ENCODE data around the gene CYP2S1. TPM values are rescaled to one million over a fixed set of nuclear protein-coding genes. Genes with fewer than 3 reads are reported as not detected.

CYP2S1 gene
- total RNA-seq, 2 donors from 2014 or later = 8.6 to 26.7 TPM

DNA sequence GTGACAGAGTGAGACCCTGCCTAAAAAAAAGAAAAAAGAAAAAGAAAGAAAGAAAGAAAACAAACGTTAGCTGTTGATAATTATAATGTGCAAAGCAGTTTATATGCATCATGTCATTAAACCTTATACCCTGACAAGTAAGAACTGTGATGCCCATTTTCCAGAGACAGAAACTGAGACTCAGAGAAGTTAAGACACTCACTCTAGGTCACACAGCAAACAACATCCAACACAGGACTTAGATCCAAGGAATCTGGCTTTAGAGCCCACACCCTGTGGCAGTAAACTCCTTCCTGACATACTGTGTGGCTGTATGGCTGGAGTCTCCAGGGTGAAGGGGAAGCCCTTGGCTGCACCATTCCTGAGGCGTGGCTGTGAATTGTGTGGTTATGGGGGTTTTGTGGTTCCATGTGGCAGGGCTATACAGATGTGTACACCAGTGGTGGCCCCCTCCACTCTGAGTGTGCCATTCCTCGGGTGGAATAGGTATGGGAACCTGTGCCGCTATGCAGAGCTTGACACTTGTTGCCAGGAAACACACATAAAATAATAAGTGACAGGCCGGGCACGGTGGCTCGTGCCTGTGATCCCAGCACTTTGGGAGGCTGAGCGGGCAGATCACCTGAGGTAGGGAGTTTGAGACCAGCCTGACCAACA lies 41.6 kb downstream of the CYP2S1 start:
- Mint-ChIP-seq H3K4me3 (no peak overlapping the region), H3K27me3 (ENCODE audit: insufficient read depth) (no peaks in the 10 kb centered on the region), H3K4me1 (no peaks in the 10 kb centered on the region), H3K36me3 (ENCODE audit: low read depth) (no peaks in the 10 kb centered on the region), H3K9me3 (no peaks in the 10 kb centered on the region), H3K27ac (no peak overlapping the region)
- WGBS, 2 experiments (ENCODE audit: insufficient coverage in 1 of 2, insufficient read length in 1 of 2) = 97% methylated on average over 7 to 8 of the region's 8 CpGs
- no peaks in the 10 kb centered on the region for H3K27me3 ChIP-seq (ENCODE audit: control insufficient read depth, insufficient read depth, low read length, poor library complexity, severe bottlenecking)
- no peak for DNase-seq
- H3K9ac ChIP-seq (ENCODE audit: extremely low read depth, low read length, poor library complexity, severe bottlenecking) = no peak overlapping the region
- no peaks in the 10 kb centered on the region for H3K4me1 ChIP-seq (ENCODE audit: control insufficient read depth, insufficient read depth, low read length)
- H3K36me3 ChIP-seq (ENCODE audit: control insufficient read depth, insufficient read depth, low read length) = no peaks in the 10 kb centered on the region
- H3K4me3 ChIP-seq (ENCODE audit: low read length) = no peak overlapping the region
- TF ChIP-seq, protein P1, sequence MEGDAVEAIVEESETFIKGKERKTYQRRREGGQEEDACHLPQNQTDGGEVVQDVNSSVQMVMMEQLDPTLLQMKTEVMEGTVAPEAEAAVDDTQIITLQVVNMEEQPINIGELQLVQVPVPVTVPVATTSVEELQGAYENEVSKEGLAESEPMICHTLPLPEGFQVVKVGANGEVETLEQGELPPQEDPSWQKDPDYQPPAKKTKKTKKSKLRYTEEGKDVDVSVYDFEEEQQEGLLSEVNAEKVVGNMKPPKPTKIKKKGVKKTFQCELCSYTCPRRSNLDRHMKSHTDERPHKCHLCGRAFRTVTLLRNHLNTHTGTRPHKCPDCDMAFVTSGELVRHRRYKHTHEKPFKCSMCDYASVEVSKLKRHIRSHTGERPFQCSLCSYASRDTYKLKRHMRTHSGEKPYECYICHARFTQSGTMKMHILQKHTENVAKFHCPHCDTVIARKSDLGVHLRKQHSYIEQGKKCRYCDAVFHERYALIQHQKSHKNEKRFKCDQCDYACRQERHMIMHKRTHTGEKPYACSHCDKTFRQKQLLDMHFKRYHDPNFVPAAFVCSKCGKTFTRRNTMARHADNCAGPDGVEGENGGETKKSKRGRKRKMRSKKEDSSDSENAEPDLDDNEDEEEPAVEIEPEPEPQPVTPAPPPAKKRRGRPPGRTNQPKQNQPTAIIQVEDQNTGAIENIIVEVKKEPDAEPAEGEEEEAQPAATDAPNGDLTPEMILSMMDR (conservative IDR thresholded peaks at IDR 0.05) = no peak
- no peak overlapping the region for H3K27ac ChIP-seq (ENCODE audit: low read depth, low read length)
- H3K9me3 ChIP-seq (ENCODE audit: control insufficient read depth, low read length) = no peaks in the 10 kb centered on the region

DNA sequence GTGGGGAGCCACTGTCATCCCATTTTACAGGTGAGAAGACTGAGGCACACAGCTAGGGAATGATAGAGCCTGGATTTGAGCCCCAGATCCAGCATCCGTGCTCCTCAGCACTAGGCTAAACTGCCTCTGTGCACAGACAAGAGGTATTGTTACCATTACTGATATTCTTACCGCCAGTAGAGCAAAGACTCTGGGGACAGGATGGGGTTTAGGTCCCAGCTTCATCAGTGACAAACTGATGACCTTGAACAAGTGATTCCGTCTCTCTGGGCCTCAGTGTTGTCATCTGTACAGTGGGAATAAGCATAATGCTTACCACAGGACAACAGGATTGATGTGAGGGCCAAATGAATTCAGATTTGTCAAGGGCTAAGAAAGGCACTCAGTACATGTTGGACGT lies 42.5 kb downstream of the CYP2S1 start:
- Histone ChIP-seq H3K27me3 (ENCODE audit: control insufficient read depth, insufficient read depth, low read length, poor library complexity, severe bottlenecking) (no peaks in the 10 kb centered on the region), H3K27ac (ENCODE audit: low read depth, low read length) (no peak overlapping the region), H3K4me1 (ENCODE audit: control insufficient read depth, insufficient read depth, low read length) (no peaks in the 10 kb centered on the region), H3K36me3 (ENCODE audit: control insufficient read depth, insufficient read depth, low read length) (no peaks in the 10 kb centered on the region), H3K9ac (ENCODE audit: extremely low read depth, low read length, poor library complexity, severe bottlenecking) (no peak overlapping the region), H3K4me3 (ENCODE audit: low read length) (no peak overlapping the region), H3K9me3 (ENCODE audit: control insufficient read depth, low read length) (no peaks in the 10 kb centered on the region)
- no peak overlapping the region for H3K27ac Mint-ChIP-seq
- no peaks in the 10 kb centered on the region for H3K27me3 Mint-ChIP-seq (ENCODE audit: insufficient read depth)
- no peaks in the 10 kb centered on the region for H3K4me1 Mint-ChIP-seq
- H3K4me3 Mint-ChIP-seq = no peak overlapping the region
- TF ChIP-seq, protein P1 (conservative IDR thresholded peaks at IDR 0.05) = no peak
- WGBS, 2 experiments (ENCODE audit: insufficient coverage in 1 of 2, insufficient read length in 1 of 2) = 92 to 94% methylated on average over 3 of the region's 4 CpGs
- DNase-seq = no peak
- H3K9me3 Mint-ChIP-seq = no peaks in the 10 kb centered on the region
- H3K36me3 Mint-ChIP-seq (ENCODE audit: low read depth) = no peaks in the 10 kb centered on the region

GRCh38 chr19:41238244-41238643 lies 45.2 kb downstream of the CYP2S1 start:
- Histone ChIP-seq H3K27ac (ENCODE audit: low read depth, low read length) (no peak overlapping the region), H3K9me3 (ENCODE audit: control insufficient read depth, low read length) (no peaks in the 10 kb centered on the region), H3K4me1 (ENCODE audit: control insufficient read depth, insufficient read depth, low read length) (no peaks in the 10 kb centered on the region), H3K36me3 (ENCODE audit: control insufficient read depth, insufficient read depth, low read length) (no peaks in the 10 kb centered on the region), H3K9ac (ENCODE audit: extremely low read depth, low read length, poor library complexity, severe bottlenecking) (no peak overlapping the region), H3K27me3 (ENCODE audit: control insufficient read depth, insufficient read depth, low read length, poor library complexity, severe bottlenecking) (no peaks in the 10 kb centered on the region), H3K4me3 (ENCODE audit: low read length) (no peak overlapping the region)
- H3K27ac Mint-ChIP-seq = no peak overlapping the region
- DNase-seq = no peak
- H3K27me3 Mint-ChIP-seq (ENCODE audit: insufficient read depth) = no peaks in the 10 kb centered on the region
- no peaks in the 10 kb centered on the region for H3K9me3 Mint-ChIP-seq
- no peak overlapping the region for H3K4me3 Mint-ChIP-seq
- WGBS, 2 experiments (ENCODE audit: insufficient coverage in 1 of 2, insufficient read length in 1 of 2) = 92 to 100% methylated on average over 1 to 10 of the region's 10 CpGs
- TF ChIP-seq, protein P1 (conservative IDR thresholded peaks at IDR 0.05) = no peak
- H3K4me1 Mint-ChIP-seq = no peaks in the 10 kb centered on the region
- peaks cover 2% of the 10 kb centered on the region for H3K36me3 Mint-ChIP-seq (ENCODE audit: low read depth)

Data from endodermal cell (in vitro differentiated cells).